OCI-LY7 (cell line): ENCODE data around the gene NEMP1. TPM values are rescaled to one million over a fixed set of nuclear protein-coding genes. Genes with fewer than 3 reads are reported as not detected.
A peak's percentile ranks its signal among the peaks of the same experiment; 100 is the strongest.

Source experiments
- BruUV-seq: library from RNA; stranded (reverse); fragments of 400-500 nt; replicated peaks from 2 replicates; lab custom pipeline; 2021; lab: Mats Ljungman, UMichigan
- CTCF ChIA-PET: fragments of 300-600 bp; sonication (Branson Sonifier 250); formaldehyde crosslinking; loops from one replicate; lab custom pipeline; 2022; ENCODE audit warnings: antibody characterized with exemption; ENCODE audit not compliant: unreplicated experiment; lab: Charles Lee
- POLR2A ChIA-PET: fragments of 300-600 bp; sonication (Branson Sonifier 250); formaldehyde crosslinking; loops from one replicate; lab custom pipeline; 2022; ENCODE audit warnings: antibody characterized with exemption; lab: Charles Lee
- DNase-seq: peaks from one replicate; pipeline ENCODE4 v3.0.0-alpha.2; 2015; ENCODE audit warnings: low spot score
- H2AFZ ChIP-seq: fragments of 200-600 bp; sonication (generic), shearing (Covaris generic); 2 replicates; pipeline ENCODE4 v1.6.1; 2014; ENCODE audit warnings: mild to moderate bottlenecking, antibody characterized with exemption, low read length, moderate library complexity
- H3K27ac ChIP-seq: fragments of 200-600 bp; sonication (generic); 2 replicates; pipeline ENCODE4 v1.5.1; 2014; ENCODE audit warnings: mixed run types, low read depth, mild to moderate bottlenecking, moderate library complexity, low read length, inconsistent platforms; ENCODE audit not compliant: poor library complexity, severe bottlenecking
- H3K36me3 ChIP-seq: fragments of 200-600 bp; sonication (generic); 2 replicates; pipeline ENCODE4 v1.6.1; 2014; ENCODE audit warnings: mild to moderate bottlenecking, antibody characterized with exemption, low read length, moderate library complexity, mixed read lengths; ENCODE audit not compliant: insufficient read depth
- H3K4me1 ChIP-seq: fragments of 200-600 bp; sonication (generic); 2 replicates; pipeline ENCODE4 v1.5.1; 2014; ENCODE audit warnings: mild to moderate bottlenecking, low read length; ENCODE audit not compliant: insufficient read depth, poor library complexity, severe bottlenecking
- H3K4me2 ChIP-seq: fragments of 200-600 bp; sonication (generic); 2 replicates; pipeline ENCODE4 v1.6.1; 2014; ENCODE audit warnings: mild to moderate bottlenecking, low read length
- H3K4me3 ChIP-seq: fragments of 200-600 bp; sonication (generic); 2 replicates; pipeline ENCODE4 v1.5.1; 2014; ENCODE audit warnings: mild to moderate bottlenecking, low read depth, low read length; ENCODE audit not compliant: poor library complexity, severe bottlenecking
- H3K79me2 ChIP-seq: fragments of 200-600 bp; sonication (generic); 2 replicates; pipeline ENCODE4 v1.6.1; 2016; ENCODE audit warnings: low read depth, mild to moderate bottlenecking, low read length, moderate library complexity, mixed read lengths; ENCODE audit not compliant: insufficient read depth
- H3K9me2 ChIP-seq: fragments of 200-600 bp; sonication (generic); 2 replicates; pipeline ENCODE4 v1.6.1; 2016; ENCODE audit warnings: mild to moderate bottlenecking, low read length, mixed read lengths; ENCODE audit not compliant: insufficient read depth
- H3K9me3 ChIP-seq: fragments of 200-600 bp; sonication (generic); 2 replicates; pipeline ENCODE4 v1.6.1; 2014; ENCODE audit warnings: mild to moderate bottlenecking, mixed run types, low read length, mixed read lengths
- H4K20me1 ChIP-seq: fragments of 200-600 bp; sonication (generic); 2 replicates; pipeline ENCODE4 v1.6.1; 2014; ENCODE audit warnings: mild to moderate bottlenecking, antibody characterized with exemption, low read length, moderate library complexity, mixed read lengths; ENCODE audit not compliant: insufficient read depth
- EZH2phosphoT487 ChIP-seq: fragments of 200-600 bp; sonication (generic); IDR thresholded peaks from 2 replicates; pipeline ENCODE4 v1.6.1; 2018; ENCODE audit warnings: low read depth, borderline replicate concordance, mild to moderate bottlenecking, mixed run types, antibody characterized with exemption, low read length, moderate library complexity, mixed read lengths
- intact Hi-C: fragments of 100-400 bp; cut with micrococcal nuclease; formaldehyde crosslinking; loops from one replicate; pipeline ENCODE4 v1.10.0; 2022; ENCODE audit not compliant: unreplicated experiment
- total RNA-seq, 2 experiments: library from RNA; depleted of rRNA in 1 of 2; stranded (reverse); fragments of >200 nt in 1 of 2; shearing (Covaris generic) in 1 of 2; gene quantifications; 2 replicates each; pipeline ENCODE4 v1.2.3, GENCODE V29; 2014 to 2022
- TF ChIP-seq, protein P1 (sequence below): fragments of 200-600 bp; sonication (generic); conservative IDR thresholded peaks from 2 replicates; pipeline ENCODE4 v1.5.1; 2014; ENCODE audit warnings: mild to moderate bottlenecking, antibody characterized with exemption, low read length, moderate library complexity, mixed read lengths

The NEMP1 gene
- total RNA-seq, 2 experiments from 2014 or later = 45.7 to 86.3 TPM

DNA sequence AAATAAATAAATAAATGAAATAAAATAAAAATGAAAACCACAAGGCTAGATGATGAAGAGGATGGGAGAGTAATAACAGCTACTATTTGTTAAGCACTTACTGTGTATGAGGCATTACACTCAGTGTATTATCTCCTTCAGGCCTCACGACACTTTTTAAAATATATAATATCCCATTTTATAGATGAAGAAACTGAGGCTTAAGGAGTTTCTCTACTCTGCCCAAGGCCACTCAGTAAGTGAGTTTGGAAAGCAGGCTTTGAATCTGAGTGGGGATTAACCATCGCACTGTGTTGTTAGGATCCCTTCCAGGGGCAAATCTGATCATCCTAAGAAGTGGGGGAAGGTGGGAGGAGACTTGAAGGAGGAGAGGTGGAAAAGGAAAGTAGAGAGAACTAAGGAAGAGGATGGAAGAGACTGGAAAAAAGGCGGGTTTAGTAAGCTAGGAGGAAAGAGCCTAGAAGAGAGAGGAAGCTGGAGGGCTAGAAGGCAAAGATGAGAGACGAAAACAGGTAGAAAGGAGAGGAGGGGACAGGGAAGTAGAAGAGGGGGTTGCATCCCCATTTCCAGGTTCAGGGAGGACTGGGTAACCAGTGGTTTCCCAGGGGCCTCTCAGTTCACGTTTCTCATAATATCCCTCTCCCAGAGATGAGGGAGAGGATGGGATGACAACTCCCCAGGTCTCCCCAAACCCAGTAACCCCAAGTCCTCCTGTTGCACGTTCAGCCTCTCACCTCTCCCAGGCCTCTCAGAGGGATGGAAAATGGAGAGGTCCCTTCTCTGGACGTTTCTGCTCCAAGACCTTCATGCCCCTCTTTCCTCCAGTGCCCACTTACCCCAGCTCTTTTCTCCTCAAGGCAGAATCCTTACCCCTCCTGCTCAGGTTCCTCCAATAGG, 30.9 kb upstream of the NEMP1 start:
- peak overlapping the region; percentile 90 for H3K4me3 ChIP-seq
- ChIA-PET CTCF (interaction anchor here (0.6 kb wide), 1 partner anchor 340 kb away, joined by 5 read pairs; no protein-coding TSS in a partner anchor), POLR2A (interaction anchor here (0.5 to 4.1 kb wide), 4 partner anchors 30 to 309 kb away, joined by 3 to 45 read pairs (median 4); no protein-coding TSS in a partner anchor)
- no peaks in the 10 kb centered on the region for H3K9me2 ChIP-seq
- no peaks in the 10 kb centered on the region for H3K9me3 ChIP-seq
- no peak overlapping the region; the same call in 1 of the 2 replicates for H2AFZ ChIP-seq
- H3K4me2 ChIP-seq = peak overlapping the region; percentile 80
- DNase-seq = no peak
- H3K36me3 ChIP-seq = peaks cover 43% of the 10 kb centered on the region
- peaks cover 35% of the 10 kb centered on the region for H3K4me1 ChIP-seq
- no peaks in the 10 kb centered on the region for H4K20me1 ChIP-seq
- BruUV-seq = no TSS peak
- TF ChIP-seq EZH2phosphoT487 = no peak
- TF ChIP-seq, protein P1, sequence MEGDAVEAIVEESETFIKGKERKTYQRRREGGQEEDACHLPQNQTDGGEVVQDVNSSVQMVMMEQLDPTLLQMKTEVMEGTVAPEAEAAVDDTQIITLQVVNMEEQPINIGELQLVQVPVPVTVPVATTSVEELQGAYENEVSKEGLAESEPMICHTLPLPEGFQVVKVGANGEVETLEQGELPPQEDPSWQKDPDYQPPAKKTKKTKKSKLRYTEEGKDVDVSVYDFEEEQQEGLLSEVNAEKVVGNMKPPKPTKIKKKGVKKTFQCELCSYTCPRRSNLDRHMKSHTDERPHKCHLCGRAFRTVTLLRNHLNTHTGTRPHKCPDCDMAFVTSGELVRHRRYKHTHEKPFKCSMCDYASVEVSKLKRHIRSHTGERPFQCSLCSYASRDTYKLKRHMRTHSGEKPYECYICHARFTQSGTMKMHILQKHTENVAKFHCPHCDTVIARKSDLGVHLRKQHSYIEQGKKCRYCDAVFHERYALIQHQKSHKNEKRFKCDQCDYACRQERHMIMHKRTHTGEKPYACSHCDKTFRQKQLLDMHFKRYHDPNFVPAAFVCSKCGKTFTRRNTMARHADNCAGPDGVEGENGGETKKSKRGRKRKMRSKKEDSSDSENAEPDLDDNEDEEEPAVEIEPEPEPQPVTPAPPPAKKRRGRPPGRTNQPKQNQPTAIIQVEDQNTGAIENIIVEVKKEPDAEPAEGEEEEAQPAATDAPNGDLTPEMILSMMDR = no peak
- H3K27ac ChIP-seq = peak overlapping the region; percentile 75
- peaks cover 29% of the 10 kb centered on the region; the same call in 1 of the 2 replicates for H3K79me2 ChIP-seq
- intact Hi-C loops = loop anchor here (2.0 to 10.0 kb wide), 3 partner anchors 133 to 595 kb away; no protein-coding TSS in a partner anchor

DNA sequence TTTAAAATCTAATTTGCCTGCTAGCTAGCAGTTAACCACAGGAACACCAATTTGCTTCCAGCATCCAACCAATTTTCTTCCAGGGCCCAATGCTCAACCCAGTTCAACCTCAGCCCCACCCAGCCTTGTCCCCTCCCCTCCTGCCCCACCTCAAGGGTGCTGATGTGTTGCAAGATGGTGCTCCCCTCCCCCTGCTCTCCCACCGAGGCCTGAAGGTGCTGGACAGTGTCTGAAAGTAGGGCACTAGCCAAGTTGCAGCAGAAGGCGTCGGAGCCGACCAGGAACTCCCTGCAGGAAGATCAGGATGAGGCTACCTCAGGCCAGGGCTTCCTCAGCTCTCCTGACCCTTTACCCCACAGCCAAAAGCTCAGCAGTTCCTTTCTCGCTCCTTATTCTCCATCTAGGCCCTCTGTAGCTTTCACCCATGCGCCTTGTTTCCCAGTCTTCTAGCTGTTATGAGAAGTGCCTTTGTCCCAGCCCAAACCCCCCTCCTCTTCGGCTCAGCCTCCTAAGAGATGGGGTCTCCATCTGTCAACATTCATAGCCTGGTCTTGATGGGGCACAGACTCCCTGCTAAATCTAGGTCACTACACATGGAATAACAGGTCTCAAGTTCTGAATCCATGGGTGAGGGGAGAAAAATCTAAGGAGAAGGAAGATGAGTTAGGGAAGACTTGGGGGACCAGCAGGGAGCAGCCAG, 29.0 kb upstream of the NEMP1 start:
- no peak overlapping the region for H3K4me2 ChIP-seq
- POLR2A ChIA-PET = interaction anchor here (0.6 to 1.5 kb wide), 4 partner anchors 10 to 28 kb away, joined by 3 to 5 read pairs (median 4); no protein-coding TSS in a partner anchor
- H4K20me1 ChIP-seq = no peaks in the 10 kb centered on the region
- peaks cover 29% of the 10 kb centered on the region; the same call in 1 of the 2 replicates for H3K79me2 ChIP-seq
- no peak for DNase-seq
- H3K4me3 ChIP-seq = no peak overlapping the region
- H3K36me3 ChIP-seq = peaks cover 54% of the 10 kb centered on the region
- no peaks in the 10 kb centered on the region for H3K9me3 ChIP-seq
- CTCF ChIA-PET = interaction anchor here (0.8 kb wide), 1 partner anchor 38 kb away, joined by 3 read pairs; no protein-coding TSS in a partner anchor
- TF ChIP-seq, protein P1 = no peak
- no peak for TF ChIP-seq EZH2phosphoT487
- BruUV-seq = no TSS peak
- no peak overlapping the region for H2AFZ ChIP-seq
- intact Hi-C loops = no loop called here
- H3K9me2 ChIP-seq = no peaks in the 10 kb centered on the region
- H3K27ac ChIP-seq = no peak overlapping the region
- H3K4me1 ChIP-seq = peaks cover 32% of the 10 kb centered on the region
